CD4-positive, alpha-beta memory T cell (primary cell): ENCODE measurements around the gene GGTLC2. TPM values are rescaled to one million over a fixed set of nuclear protein-coding genes. Genes with fewer than 3 reads are reported as not detected.
"Not testable (repeated sequence)": the region's sequence is repeated elsewhere in the genome, so short reads cannot be mapped to it uniquely, and the experiment has no call there.

Experiments used
- CTCF ChIA-PET: fragments of 350-600 bp; sonication (Branson Sonifier 250); formaldehyde crosslinking; loops from one replicate; lab custom pipeline; 2021; ENCODE audit warnings: inconsistent platforms; ENCODE audit not compliant: partially characterized antibody; lab: Charles Lee
- POLR2A ChIA-PET: fragments of 350-600 bp; sonication (Branson Sonifier 250); formaldehyde crosslinking; loops from one replicate; lab custom pipeline; 2021; ENCODE audit not compliant: partially characterized antibody; lab: Charles Lee
- DNase-seq, 5 donors: peaks; one replicate each; pipeline versions ENCODE4 v3.0.0 to v3.0.0-alpha.2; 2020 to 2022; ENCODE audit warnings: mixed read lengths in 1 of 5
- H3K27ac ChIP-seq: one replicate; pipeline ENCODE4 v1.7.0; 2013; ENCODE audit warnings: low read depth, low read length
- H3K27me3 ChIP-seq: 2 replicates; pipeline ENCODE4 v1.7.0; 2013; ENCODE audit warnings: mild to moderate bottlenecking, low read length, moderate library complexity; ENCODE audit not compliant: insufficient read depth
- H3K36me3 ChIP-seq: 2 replicates; pipeline ENCODE4 v1.7.0; 2013; ENCODE audit warnings: mild to moderate bottlenecking, low read length, moderate library complexity; ENCODE audit not compliant: insufficient read depth
- H3K4me1 ChIP-seq: 2 replicates; pipeline ENCODE4 v1.7.0; 2013; ENCODE audit warnings: mild to moderate bottlenecking, low read length, moderate library complexity; ENCODE audit not compliant: insufficient read depth
- H3K4me3 ChIP-seq, 2 donors: one replicate each; pipeline ENCODE4 v1.7.0; 2013; ENCODE audit warnings: low read length in 2 of 2, mild to moderate bottlenecking in 1 of 2
- H3K9me3 ChIP-seq, 2 donors: one replicate each; pipeline ENCODE4 v1.7.0; 2013; ENCODE audit warnings: low read length in 2 of 2, control low read depth in 1 of 2; ENCODE audit not compliant: control insufficient read depth in 1 of 2
- H3K27ac Mint-ChIP-seq, 7 donors: one replicate each; pipeline ENCODE4 v1.8.0; 2020 to 2021; ENCODE audit warnings: mixed read lengths in 7 of 7, mild to moderate bottlenecking in 6 of 7, inconsistent platforms in 3 of 7, moderate library complexity in 3 of 7
- H3K27me3 Mint-ChIP-seq, 2 donors: one replicate each; pipeline ENCODE4 v1.8.0; 2020 to 2021; ENCODE audit warnings: mixed read lengths in 2 of 2
- H3K36me3 Mint-ChIP-seq, 2 donors: one replicate each; pipeline ENCODE4 v1.8.0; 2020 to 2021; ENCODE audit warnings: mixed read lengths in 2 of 2, inconsistent platforms in 1 of 2, mild to moderate bottlenecking in 1 of 2
- H3K4me1 Mint-ChIP-seq, 4 donors: one replicate each; pipeline ENCODE4 v1.8.0; 2020 to 2021; ENCODE audit warnings: mixed read lengths in 4 of 4, mild to moderate bottlenecking in 1 of 4
- H3K4me3 Mint-ChIP-seq, 8 donors: one replicate each; pipeline ENCODE4 v1.8.0; 2020 to 2021; ENCODE audit warnings: mixed read lengths in 8 of 8, mild to moderate bottlenecking in 7 of 8, moderate library complexity in 6 of 8, inconsistent platforms in 3 of 8
- H3K9me3 Mint-ChIP-seq, 8 donors: one replicate each; pipeline ENCODE4 v1.8.0; 2020 to 2021; ENCODE audit warnings: mixed read lengths in 8 of 8, mild to moderate bottlenecking in 5 of 8, inconsistent platforms in 3 of 8, moderate library complexity in 1 of 8
- intact Hi-C: fragments of 100-400 bp; cut with micrococcal nuclease; formaldehyde crosslinking; loops from one replicate; pipeline ENCODE4 v1.15.1; 2023
- polyA plus RNA-seq, 2 donors: library from polyadenylated mRNA; unstranded; fragments of 300-500 nt; fragmentation: Illumina TruSeq; gene quantifications; one replicate each; pipeline ENCODE4 v1.2.3, GENCODE V29; 2021
- total RNA-seq, 2 experiments: library from RNA; stranded (reverse); gene quantifications; one replicate each; pipeline ENCODE4 v1.2.3, GENCODE V29; 2021

GGTLC2 gene
- total and polyA plus RNA-seq, 4 experiments from 2014 or later: not detected

GRCh38 chr22:22636260-22636659, 8.2 kb upstream of the GGTLC2 start:
- CTCF ChIA-PET: not testable (repeated sequence)

GRCh38 chr22:22638313-22638712, 6.1 kb upstream of the GGTLC2 start:
- not testable (repeated sequence) for H3K4me1 ChIP-seq

More at GRCh38 chr22:22636260-22636659, 8.2 kb upstream of the GGTLC2 start:
- H3K4me3 Mint-ChIP-seq, H3K36me3 ChIP-seq, POLR2A ChIA-PET, H3K27me3 Mint-ChIP-seq, intact Hi-C loops, H3K36me3 Mint-ChIP-seq, H3K27ac Mint-ChIP-seq, H3K9me3 ChIP-seq, H3K9me3 Mint-ChIP-seq, H3K27ac ChIP-seq, H3K4me1 Mint-ChIP-seq, H3K4me1 ChIP-seq, H3K4me3 ChIP-seq, H3K27me3 ChIP-seq: not testable (repeated sequence)
- DNase-seq: peak in 1 of 5 donors; percentile 18

GRCh38 chr22:22642255-22642654, 2.2 kb upstream of the GGTLC2 start:
- H3K9me3 Mint-ChIP-seq, POLR2A ChIA-PET: not testable (repeated sequence)

More at GRCh38 chr22:22638313-22638712, 6.1 kb upstream of the GGTLC2 start:
- CTCF ChIA-PET, DNase-seq, intact Hi-C loops, H3K4me3 Mint-ChIP-seq, H3K27ac Mint-ChIP-seq, POLR2A ChIA-PET, H3K27me3 Mint-ChIP-seq, H3K36me3 Mint-ChIP-seq, H3K9me3 Mint-ChIP-seq, H3K27me3 ChIP-seq, H3K27ac ChIP-seq, H3K9me3 ChIP-seq, H3K36me3 ChIP-seq, H3K4me3 ChIP-seq, H3K4me1 Mint-ChIP-seq: not testable (repeated sequence)

GRCh38 chr22:22645969-22646368, 1.6 kb downstream of the GGTLC2 start:
- CTCF ChIA-PET, H3K27me3 Mint-ChIP-seq, H3K4me1 Mint-ChIP-seq, H3K4me3 Mint-ChIP-seq, H3K36me3 Mint-ChIP-seq, H3K9me3 Mint-ChIP-seq, H3K27me3 ChIP-seq, DNase-seq, POLR2A ChIA-PET, H3K27ac ChIP-seq, H3K9me3 ChIP-seq, H3K4me3 ChIP-seq, H3K4me1 ChIP-seq, H3K27ac Mint-ChIP-seq, intact Hi-C loops, H3K36me3 ChIP-seq: not testable (repeated sequence)

More at GRCh38 chr22:22642255-22642654, 2.2 kb upstream of the GGTLC2 start:
- intact Hi-C loops, CTCF ChIA-PET, H3K4me1 ChIP-seq, H3K36me3 Mint-ChIP-seq, H3K27me3 Mint-ChIP-seq, H3K27me3 ChIP-seq, H3K4me3 ChIP-seq, H3K27ac ChIP-seq, H3K9me3 ChIP-seq, H3K4me3 Mint-ChIP-seq, H3K36me3 ChIP-seq, H3K27ac Mint-ChIP-seq, H3K4me1 Mint-ChIP-seq, DNase-seq: not testable (repeated sequence)

- H3K27ac Mint-ChIP-seq: not testable (repeated sequence)
- peak in 3 of 5 donors; percentile 5 to 23 (median 6) for DNase-seq
These were observed 3.5 kb downstream of the GGTLC2 start for GRCh38 chr22:22647952-22648351.

GRCh38 chr22:22648863-22649536, 4.6 kb downstream of the GGTLC2 start:
- H3K27ac Mint-ChIP-seq, POLR2A ChIA-PET, DNase-seq, CTCF ChIA-PET, H3K36me3 Mint-ChIP-seq, intact Hi-C loops, H3K4me1 ChIP-seq, H3K9me3 ChIP-seq, H3K9me3 Mint-ChIP-seq, H3K4me3 Mint-ChIP-seq, H3K27ac ChIP-seq, H3K4me3 ChIP-seq, H3K27me3 Mint-ChIP-seq, H3K36me3 ChIP-seq, H3K27me3 ChIP-seq: not testable (repeated sequence)
- H3K4me1 Mint-ChIP-seq: peaks cover 2 to 11% (median 4%) of the 10 kb centered on the region in 4 donors

More at GRCh38 chr22:22647952-22648351, 3.5 kb downstream of the GGTLC2 start:
- H3K36me3 ChIP-seq, H3K27me3 Mint-ChIP-seq, H3K4me3 Mint-ChIP-seq, intact Hi-C loops, H3K4me1 ChIP-seq, H3K4me3 ChIP-seq, H3K36me3 Mint-ChIP-seq, H3K4me1 Mint-ChIP-seq, H3K27me3 ChIP-seq, CTCF ChIA-PET, H3K9me3 Mint-ChIP-seq, H3K27ac ChIP-seq, H3K9me3 ChIP-seq, POLR2A ChIA-PET: not testable (repeated sequence)

GRCh38 chr22:22649761-22650160, 5.3 kb downstream of the GGTLC2 start:
- H3K36me3 ChIP-seq, H3K27me3 Mint-ChIP-seq, POLR2A ChIA-PET, H3K4me1 ChIP-seq, H3K4me3 Mint-ChIP-seq, H3K27ac ChIP-seq, H3K27me3 ChIP-seq, H3K4me3 ChIP-seq, H3K27ac Mint-ChIP-seq, intact Hi-C loops, DNase-seq, H3K36me3 Mint-ChIP-seq, H3K9me3 ChIP-seq, H3K9me3 Mint-ChIP-seq, CTCF ChIA-PET: not testable (repeated sequence)
- H3K4me1 Mint-ChIP-seq: peaks cover 3 to 18% (median 8%) of the 10 kb centered on the region in 4 donors

- H3K36me3 ChIP-seq, H3K4me3 ChIP-seq, H3K27ac ChIP-seq, H3K27me3 Mint-ChIP-seq, H3K27me3 ChIP-seq, CTCF ChIA-PET, H3K36me3 Mint-ChIP-seq, DNase-seq, intact Hi-C loops, H3K4me3 Mint-ChIP-seq, H3K9me3 ChIP-seq, H3K4me1 ChIP-seq, H3K9me3 Mint-ChIP-seq, POLR2A ChIA-PET, H3K27ac Mint-ChIP-seq: not testable (repeated sequence)
- H3K4me1 Mint-ChIP-seq: peaks cover 3 to 25% (median 11%) of the 10 kb centered on the region in 4 donors
These were observed 6.0 kb downstream of the GGTLC2 start for GRCh38 chr22:22650398-22650797.
